H1 (cell line): Measurements from ENCODE around the gene OR2AG2. TPM values are rescaled to one million over a fixed set of nuclear protein-coding genes. Genes with fewer than 3 reads are reported as not detected.

Experiments
- CTCF ChIA-PET: fragments of 300-600 bp; sonication (Branson Sonifier 250); formaldehyde crosslinking; loops from one replicate; lab custom pipeline; 2021; ENCODE audit not compliant: partially characterized antibody; lab: Charles Lee
- POLR2A ChIA-PET: fragments of 300-600 bp; sonication (Branson Sonifier 250); formaldehyde crosslinking; loops from one replicate; lab custom pipeline; 2021; ENCODE audit warnings: inconsistent platforms; ENCODE audit not compliant: partially characterized antibody; lab: Charles Lee
- DNase-seq, 2 experiments: peaks; one replicate each; pipeline versions ENCODE4 v3.0.0 to v3.0.0-alpha.2; 2010 to 2022; ENCODE audit warnings: low spot score in 2 of 2, low read depth in 1 of 2, mixed read lengths in 1 of 2
- FAIRE-seq: peaks from 2 replicates; lab custom pipeline; 2011; peaks lifted over from hg19 to GRCh38; lab: Jason Lieb, UNC
- H2AFZ ChIP-seq: 2 replicates; pipeline ENCODE4 v1.8.1; 2012; ENCODE audit warnings: low read length, inconsistent platforms
- H2AK5ac ChIP-seq: 2 replicates; pipeline ENCODE4 v1.6.1; 2013; ENCODE audit warnings: low read depth, low read length
- H2BK120ac ChIP-seq: replicated peaks from 2 replicates; pipeline ENCODE3; 2013; ENCODE audit warnings: low read depth, low read length, inconsistent platforms
- H2BK12ac ChIP-seq: 2 replicates; pipeline ENCODE4 v1.6.1; 2013; ENCODE audit warnings: low read depth, low read length
- H2BK15ac ChIP-seq: 2 replicates; pipeline ENCODE4 v1.6.1; 2013; ENCODE audit warnings: low read length
- H2BK20ac ChIP-seq: 2 replicates; pipeline ENCODE4 v1.6.1; 2013; ENCODE audit warnings: low read length
- H2BK5ac ChIP-seq: 2 replicates; pipeline ENCODE4 v1.6.1; 2013; ENCODE audit warnings: low read depth, low read length
- H3K14ac ChIP-seq: 2 replicates; pipeline ENCODE4 v1.6.1; 2013; ENCODE audit warnings: inconsistent platforms; ENCODE audit not compliant: insufficient read length
- H3K18ac ChIP-seq: 2 replicates; pipeline ENCODE4 v1.6.1; 2013; ENCODE audit warnings: low read length; ENCODE audit errors: extremely low read depth
- H3K23ac ChIP-seq: 2 replicates; pipeline ENCODE4 v1.6.1; 2013; ENCODE audit warnings: inconsistent platforms; ENCODE audit not compliant: insufficient read length
- H3K23me2 ChIP-seq: 2 replicates; pipeline ENCODE4 v1.6.1; 2013; ENCODE audit warnings: low read depth, low read length
- H3K27ac ChIP-seq: 2 replicates; pipeline ENCODE4 v1.6.1; 2011; ENCODE audit warnings: low read depth, low read length, inconsistent platforms
- H3K27me3 ChIP-seq, 4 experiments: replicated peaks in 1 of 4; 1 replicate in 1 of 4; 2 replicates in 3 of 4; pipeline versions ENCODE4 v1.6.1 to v1.8.1; 2011 to 2013; ENCODE audit warnings: low read length in 3 of 4, mild to moderate bottlenecking in 3 of 4, inconsistent platforms in 2 of 4, mixed read lengths in 2 of 4, moderate library complexity in 1 of 4; ENCODE audit not compliant: control insufficient read depth in 3 of 4, insufficient read depth in 3 of 4; ENCODE audit errors: extremely low read depth in 1 of 4
- H3K36me3 ChIP-seq, 4 experiments: 2 replicates each; pipeline versions ENCODE4 v1.6.1 to v1.8.1; 2011 to 2013; ENCODE audit warnings: mild to moderate bottlenecking in 4 of 4, low read length in 3 of 4, moderate library complexity in 2 of 4, control low read depth in 1 of 4, inconsistent platforms in 1 of 4; ENCODE audit not compliant: insufficient read depth in 4 of 4, control insufficient read depth in 2 of 4
- H3K4ac ChIP-seq: replicated peaks from 2 replicates; pipeline ENCODE3; 2013; ENCODE audit warnings: low read length, low read depth, mixed read lengths, inconsistent platforms; ENCODE audit not compliant: insufficient read length
- H3K4me1 ChIP-seq, 4 experiments: replicated peaks in 1 of 4; 1 replicate in 1 of 4; 2 replicates in 3 of 4; pipeline versions ENCODE4 v1.6.1 to v1.8.1; 2011 to 2013; ENCODE audit warnings: low read length in 3 of 4, inconsistent platforms in 2 of 4, mixed read lengths in 1 of 4; ENCODE audit not compliant: insufficient read depth in 4 of 4, control insufficient read depth in 3 of 4
- H3K4me2 ChIP-seq, 2 experiments: 2 replicates each; pipeline versions ENCODE4 v1.6.1 to v1.8.1; 2011 to 2013; ENCODE audit warnings: low read depth in 2 of 2, low read length in 2 of 2, control low read depth in 1 of 2, inconsistent platforms in 1 of 2, mild to moderate bottlenecking in 1 of 2; ENCODE audit not compliant: insufficient read depth in 1 of 2
- H3K4me3 ChIP-seq, 4 experiments: fragments of 200-600, 300-600 bp in 1 of 4; sonication (generic), shearing (Covaris generic), sonication (Bioruptor Twin) in 1 of 4; 2 replicates each; pipeline versions ENCODE4 v1.5.1 to v1.8.1; 2011 to 2016; ENCODE audit warnings: low read length in 4 of 4, low read depth in 3 of 4, control low read depth in 2 of 4, inconsistent platforms in 2 of 4, mild to moderate bottlenecking in 2 of 4, mixed read lengths in 1 of 4, moderate library complexity in 1 of 4; ENCODE audit not compliant: insufficient read depth in 2 of 4; ENCODE audit errors: extremely low read depth in 1 of 4
- H3K56ac ChIP-seq: replicated peaks from 2 replicates; pipeline ENCODE3; 2013; ENCODE audit warnings: low read depth, mild to moderate bottlenecking, mixed read lengths, low read length, inconsistent platforms; ENCODE audit not compliant: insufficient read length
- H3K79me1 ChIP-seq: 2 replicates; pipeline ENCODE4 v1.6.1; 2013; ENCODE audit warnings: low read depth, low read length, control low read depth
- H3K79me2 ChIP-seq, 2 experiments: 2 replicates each; pipeline versions ENCODE4 v1.6.1 to v1.8.1; 2012 to 2013; ENCODE audit warnings: low read length in 2 of 2, mild to moderate bottlenecking in 2 of 2, inconsistent platforms in 1 of 2; ENCODE audit not compliant: insufficient read depth in 2 of 2, control insufficient read depth in 1 of 2
- H3K9ac ChIP-seq, 4 experiments: replicated peaks in 1 of 4; 1 replicate in 1 of 4; 2 replicates in 3 of 4; pipeline versions ENCODE4 v1.6.1 to v1.8.1; 2011 to 2013; ENCODE audit warnings: low read depth in 3 of 4, low read length in 3 of 4, control low read depth in 2 of 4, mild to moderate bottlenecking in 2 of 4, moderate library complexity in 2 of 4, inconsistent platforms in 1 of 4; ENCODE audit errors: extremely low read depth in 1 of 4
- H3K9me3 ChIP-seq, 2 experiments: 2 replicates each; pipeline versions ENCODE4 v1.6.1 to v1.8.1; 2012 to 2013; ENCODE audit warnings: mild to moderate bottlenecking in 2 of 2, moderate library complexity in 2 of 2, control low read depth in 1 of 2, inconsistent platforms in 1 of 2, low read depth in 1 of 2, low read length in 1 of 2, mixed read lengths in 1 of 2; ENCODE audit not compliant: insufficient read depth in 2 of 2
- H4K20me1 ChIP-seq, 2 experiments: replicated peaks in 1 of 2; 2 replicates each; pipeline versions ENCODE3 to v1.8.1; 2011 to 2013; ENCODE audit warnings: inconsistent platforms in 2 of 2, low read length in 2 of 2, mild to moderate bottlenecking in 1 of 2; ENCODE audit not compliant: insufficient read depth in 2 of 2, control insufficient read depth in 1 of 2
- H4K5ac ChIP-seq: 2 replicates; pipeline ENCODE4 v1.6.1; 2013; ENCODE audit warnings: low read length, low read depth, mixed read lengths, inconsistent platforms; ENCODE audit not compliant: insufficient read length
- H4K8ac ChIP-seq: 2 replicates; pipeline ENCODE4 v1.8.0; 2013; ENCODE audit warnings: mild to moderate bottlenecking, moderate library complexity, low read length, inconsistent platforms; ENCODE audit not compliant: insufficient read depth; ENCODE audit errors: extremely low read depth
- H4K91ac ChIP-seq: replicated peaks from 2 replicates; pipeline ENCODE3; 2013; ENCODE audit warnings: low read length, mixed read lengths, inconsistent platforms; ENCODE audit not compliant: insufficient read length
- BACH1 ChIP-seq: IDR thresholded peaks from 2 replicates; pipeline ENCODE4 v1.6.1; 2012; ENCODE audit warnings: low read length, improper control_type of control experiment
- BRCA1 ChIP-seq: IDR thresholded peaks from 2 replicates; pipeline ENCODE4 v1.6.1; 2012; ENCODE audit warnings: low read depth, low read length, improper control_type of control experiment
- CBX8 ChIP-seq: fragments of 300-800, 300-1000 bp; sonication (generic); IDR thresholded peaks from 2 replicates; pipeline ENCODE4 v1.7.1; 2016; ENCODE audit warnings: low read depth, low read length, borderline replicate concordance
- CEBPB ChIP-seq: IDR thresholded peaks from 2 replicates; pipeline ENCODE4 v1.6.1; 2012; ENCODE audit warnings: low read depth, low read length
- EGR1 ChIP-seq: IDR thresholded peaks from 2 replicates; pipeline ENCODE4 v1.6.1; 2011; ENCODE audit warnings: low read depth, low read length, borderline replicate concordance
- KDM5A ChIP-seq: fragments of 200-600 bp; IDR thresholded peaks from 2 replicates; pipeline ENCODE4 v1.7.1; 2012; ENCODE audit warnings: mild to moderate bottlenecking, low read length, inconsistent platforms, mixed read lengths
- POLR2AphosphoS5 ChIP-seq: IDR thresholded peaks from 2 replicates; pipeline ENCODE4 v1.6.1; 2011; ENCODE audit warnings: low read depth, low read length
- POU5F1 ChIP-seq: IDR thresholded peaks from 2 replicates; pipeline ENCODE4 v1.6.1; 2011; ENCODE audit warnings: low read depth, mild to moderate bottlenecking, low read length, moderate library complexity
- RXRA ChIP-seq: IDR thresholded peaks from 2 replicates; pipeline ENCODE4 v1.6.1; 2011; ENCODE audit warnings: low read depth, mild to moderate bottlenecking, low read length, moderate library complexity; ENCODE audit not compliant: insufficient read depth
- TEAD4 ChIP-seq: IDR thresholded peaks from 2 replicates; pipeline ENCODE4 v1.6.1; 2012; ENCODE audit warnings: low read depth, low read length, inconsistent platforms, mixed read lengths
- WGBS, 2 experiments: shearing (Covaris generic) in 1 of 2; methylation state at CpG; one replicate each; pipeline versions ENCODE4 v1.1.6 to v1.1.7; 2013 to 2015; ENCODE audit warnings: low lambda C conversion rate in 2 of 2, mixed read lengths in 2 of 2, inconsistent platforms in 1 of 2, low coverage in 1 of 2, missing lambda C conversion rate in 1 of 2; ENCODE audit not compliant: insufficient replicate concordance in 2 of 2, insufficient coverage in 1 of 2, insufficient read length in 1 of 2; ENCODE audit errors: extremely low coverage in 1 of 2, missing lambda C conversion rate in 1 of 2; 5-methylcytosine and 5-hydroxymethylcytosine counted together
- polyA plus RNA-seq, 7 experiments: library from polyadenylated mRNA; depleted of rRNA in 3 of 7; stranded (reverse) in 5 of 7; unstranded in 2 of 7; fragments of >200 nt in 5 of 7; fragments of 200-250 nt in 2 of 7; gene quantifications; 1 replicate in 5 of 7; 2 replicates in 1 of 7; 4 replicates in 1 of 7; pipeline versions ENCODE4 v1.2.1 to v1.2.3, GENCODE V29; 2011 to 2013; ENCODE audit warnings: missing spikeins in 2 of 7, mixed read lengths in 2 of 7
- total RNA-seq: library from RNA; stranded (reverse); fragmentation: NEBNext Ultra II Directional; extraction: Animal tissue kit (Norgen Biotek cat#: 25700); gene quantifications from 2 replicates; pipeline ENCODE4 v1.2.1, GENCODE V29; 2021

OR2AG2 gene
- total and polyA plus RNA-seq, 2 of the 8 experiments (the other 6 are each of a cell fraction or from before 2014, with no cell fraction given): 0.22 to 0.74 TPM

DNA sequence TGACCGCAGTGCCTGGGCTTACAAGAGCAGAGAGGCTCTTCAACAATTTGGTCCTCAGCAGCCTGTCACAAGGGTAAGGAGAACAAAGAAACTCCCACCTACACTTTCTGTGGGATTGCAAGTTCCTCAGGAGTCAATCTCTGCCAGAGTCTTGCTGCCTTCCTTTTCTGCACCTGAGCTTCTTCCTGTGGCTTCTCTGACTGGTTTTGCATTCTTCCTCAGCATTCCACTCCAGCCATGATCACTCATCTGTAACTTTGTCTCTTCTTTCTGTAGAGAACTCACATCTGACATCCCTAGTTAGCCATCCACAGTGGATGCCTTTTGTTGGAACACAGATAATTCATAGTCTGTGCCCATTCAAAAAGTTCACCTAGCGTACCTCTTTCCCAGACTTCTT, 41.9 kb upstream of the OR2AG2 start:
- Histone ChIP-seq H3K56ac (no peak overlapping the region), H3K9me3 (no peaks in the 10 kb centered on the region), H2BK20ac (no peak overlapping the region), H2AFZ (no peak overlapping the region), H3K27me3 (no peaks in the 10 kb centered on the region), H3K4me1 (peaks cover 0 to 5% (median 0%) of the 10 kb centered on the region in 4 experiments; a peak in 3 of 7 replicates), H3K4me2 (no peak overlapping the region), H2AK5ac (no peak overlapping the region), H2BK15ac (no peak overlapping the region), H3K23me2 (no peaks in the 10 kb centered on the region), H3K79me1 (no peaks in the 10 kb centered on the region), H3K23ac (no peak overlapping the region), H3K9ac (no peak overlapping the region), H3K18ac (no peak overlapping the region), H3K27ac (no peak overlapping the region), H2BK5ac (no peak overlapping the region), H3K36me3 (no peaks in the 10 kb centered on the region), H4K91ac (no peak overlapping the region), H3K14ac (no peak overlapping the region), H3K4me3 (no peak overlapping the region), H4K5ac (no peak overlapping the region), H3K79me2 (no peaks in the 10 kb centered on the region), H3K4ac (no peak overlapping the region), H4K20me1 (no peaks in the 10 kb centered on the region), H2BK120ac (no peak overlapping the region), H2BK12ac (no peak overlapping the region), H4K8ac (no peak overlapping the region)
- DNase-seq (no peak), FAIRE-seq (no peak)
- ChIA-PET POLR2A (no interaction called here), CTCF (interaction anchor here (0.6 to 3.2 kb wide), 5 partner anchors 11 to 676 kb away, joined by 3 to 34 read pairs (median 10); partner anchors contain the start of genes NLRP14 and ZNF214)
- TF ChIP-seq POU5F1 (no peak), BRCA1 (no peak), POLR2AphosphoS5 (no peak), CEBPB (no peak), RXRA (no peak), KDM5A (no peak), CBX8 (no peak), BACH1 (no peak), EGR1 (no peak), TEAD4 (no peak)
- WGBS, 2 experiments: 76% methylated on average over 2 of the region's 2 CpGs; no CpG with 5 or more reads in 1 of the 2 experiments
